Pancreas (tissue), 10 donors: ENCODE results near the gene SYT3. TPM values are rescaled to one million over a fixed set of nuclear protein-coding genes. Genes with fewer than 3 reads are reported as not detected.
A peak's percentile ranks its signal among the peaks of the same experiment; 100 is the strongest.

ENCODE experiments used
- ATAC-seq, 4 donors: fragments of 200-7000 bp; cut with Tn5 transposase; one replicate each; pipeline versions ENCODE4 v1.8.0 to v1.9.1; 2020; ENCODE audit warnings: mild to moderate bottlenecking in 4 of 4, moderate library complexity in 4 of 4
- DNase-seq, 6 donors: peaks; one replicate each; pipeline ENCODE4 v3.0.0-alpha.2; 2020
- FAIRE-seq: peaks from 2 replicates; lab custom pipeline; 2012; peaks lifted over from hg19 to GRCh38; lab: Jason Lieb, UNC
- H3K27ac ChIP-seq, 4 donors: fragments of 200-600 bp; sonication (generic); 1 replicate in 3 of 4; 2 replicates in 1 of 4; pipeline versions ENCODE4 v1.5.0 to v1.8.0; 2020
- H3K27me3 ChIP-seq, 4 donors: fragments of 200-600 bp; one replicate each; pipeline ENCODE4 v1.8.0; 2021
- H3K36me3 ChIP-seq, 3 donors: fragments of 200-600 bp; sonication (generic) in 1 of 3; one replicate each; pipeline versions ENCODE4 v1.5.0 to v1.8.0; 2020 to 2021
- H3K4me1 ChIP-seq, 3 donors: fragments of 200-600 bp; one replicate each; pipeline ENCODE4 v1.8.0; 2021
- H3K4me3 ChIP-seq, 4 donors: fragments of 200-600 bp; sonication (generic) in 2 of 4; one replicate each; pipeline versions ENCODE4 v1.5.0 to v1.8.0; 2020 to 2021
- H3K9me3 ChIP-seq, 4 donors: fragments of 200-600 bp; one replicate each; pipeline ENCODE4 v1.8.0; 2021
- CTCF ChIP-seq, 4 donors: fragments of 200-600 bp; sonication (generic) in 3 of 4; IDR thresholded peaks; one replicate each; pipeline versions ENCODE4 v1.5.0 to v1.8.0; 2021; ENCODE audit warnings: antibody characterized with exemption in 4 of 4
- WGBS, 2 donors: extraction: QIAGEN DNeasy Blood & Tissue Kit; methylation state at CpG; one replicate each; pipeline ENCODE4 v1.1.7; 2013; 5-methylcytosine and 5-hydroxymethylcytosine counted together
- intact Hi-C, 3 donors: fragments of 100-400 bp; cut with DNase I; formaldehyde crosslinking; loops; one replicate each; pipeline versions ENCODE4 v1.11.1 to v1.14.2; 2022
- polyA plus RNA-seq, 2 donors: library from polyadenylated mRNA; stranded (reverse); fragments of 200-250 nt; gene quantifications; one replicate each; pipeline ENCODE4 v1.2.3, GENCODE V29; 2013
- total RNA-seq, 6 donors: library from RNA; stranded (reverse); fragmentation: NEBNext Ultra II Directional in 4 of 6; extraction: Animal tissue kit (Norgen Biotek cat#: 25700) in 4 of 6; gene quantifications; one replicate each; pipeline versions ENCODE4 v1.2.1 to v1.2.4, GENCODE V29; 2021 to 2023
- donor health status: healthy with polysubstance abuse.
- donor health status: DM: no; HTN: no; CAD: no; lungs with moderate emphysema.
- donor health status: DM: no; HTN: no; CAD: no.
- donor health status: control.
- donor health status: control.
- donor health status: Bipolar disorder and iron deficiency.
- donor health status: DM: yes; HTN: yes; CAD: no.
- donor health status: DM: no; HTN: no; CAD: no.
- donor health status: DM: no; HTN: no; CAD: no.
- donor health status: DM: yes; HTN: yes; CAD: no.

Gene SYT3
- total and polyA plus RNA-seq, 8 donors = 0.09 to 0.94 (median 0.37) TPM

GRCh38 chr19:50667759-50668231 lies 28.1 kb upstream of the SYT3 start:
- no peak for ATAC-seq
- intact Hi-C loops = no loop called here
- DNase-seq = peak in 1 of 6 donors; percentile 56
- peaks cover 0 to 9% (median 3%) of the 10 kb centered on the region in 4 donors for H3K27me3 ChIP-seq
- H3K27ac ChIP-seq = no peak overlapping the region
- 3 to 5% methylated on average over 14 to 58 of the region's 58 CpGs for WGBS, 2 donors
- no peak for FAIRE-seq
- no peaks in the 10 kb centered on the region for H3K36me3 ChIP-seq
- no peaks in the 10 kb centered on the region for H3K4me1 ChIP-seq
- no peak for TF ChIP-seq CTCF (IDR thresholded peaks at IDR 0.05)
- H3K4me3 ChIP-seq = no peak overlapping the region
- no peaks in the 10 kb centered on the region for H3K9me3 ChIP-seq

- Histone ChIP-seq H3K27me3 (peaks cover 0 to 9% (median 3%) of the 10 kb centered on the region in 4 donors), H3K36me3 (no peaks in the 10 kb centered on the region), H3K4me1 (no peaks in the 10 kb centered on the region), H3K9me3 (no peaks in the 10 kb centered on the region), H3K4me3 (no peak overlapping the region), H3K27ac (no peak overlapping the region)
- peak in 2 of 6 donors; percentile 60 to 61 for DNase-seq
- WGBS, 2 donors = 5 to 6% methylated on average over 35 to 56 of the region's 56 CpGs
- intact Hi-C loops = no loop called here
- no peak for ATAC-seq
- FAIRE-seq = no peak
- no peak for TF ChIP-seq CTCF (IDR thresholded peaks at IDR 0.05)
Measured at GRCh38 chr19:50667177-50667758, 27.6 kb upstream of the SYT3 start.

GRCh38 chr19:50666346-50667176 lies 26.9 kb upstream of the SYT3 start:
- no peaks in the 10 kb centered on the region for H3K36me3 ChIP-seq
- H3K9me3 ChIP-seq = no peaks in the 10 kb centered on the region
- FAIRE-seq = no peak
- TF ChIP-seq CTCF (IDR thresholded peaks at IDR 0.05) = no peak
- ATAC-seq = no peak
- no peaks in the 10 kb centered on the region for H3K4me1 ChIP-seq
- H3K4me3 ChIP-seq = no peak overlapping the region
- intact Hi-C loops = no loop called here
- peak in 1 of 6 donors; percentile 74 for DNase-seq
- 17% methylated on average over 40 to 47 of the region's 47 CpGs for WGBS, 2 donors
- no peak overlapping the region for H3K27ac ChIP-seq
- H3K27me3 ChIP-seq = peaks cover 0 to 9% (median 3%) of the 10 kb centered on the region in 4 donors

GRCh38 chr19:50664204-50664603 lies 24.5 kb upstream of the SYT3 start:
- Histone ChIP-seq H3K27ac (no peak overlapping the region), H3K9me3 (no peaks in the 10 kb centered on the region), H3K36me3 (no peaks in the 10 kb centered on the region), H3K27me3 (peaks cover 0 to 9% (median 3%) of the 10 kb centered on the region in 4 donors), H3K4me1 (peaks cover 0 to under 1% (median 0%) of the 10 kb centered on the region in 3 donors), H3K4me3 (no peak overlapping the region)
- intact Hi-C loops = no loop called here
- DNase-seq (no peak), ATAC-seq (no peak), FAIRE-seq (no peak)
- 58 to 76% methylated on average over 6 of the region's 6 CpGs for WGBS, 2 donors
- TF ChIP-seq CTCF (IDR thresholded peaks at IDR 0.05) = no peak
